HepG2 (cell line): ENCODE measurements around the gene NAIF1. TPM values are rescaled to one million over a fixed set of nuclear protein-coding genes. Genes with fewer than 3 reads are reported as not detected.

ENCODE experiments used
- ATAC-seq: fragments of 200-7000 bp; cut with Tn5 transposase; 3 replicates; pipeline ENCODE4 v1.9.1; 2020; ENCODE audit warnings: mild to moderate bottlenecking, moderate library complexity
- BruUV-seq: library from RNA; stranded (reverse); fragments of 400-500 nt; replicated peaks from 2 replicates; lab custom pipeline; 2021; lab: Mats Ljungman, UMichigan
- CTCF ChIA-PET: fragments of 300-600 bp; formaldehyde crosslinking; extraction: SDS; loops from one replicate; lab custom pipeline; 2021; ENCODE audit warnings: low total read pairs, inconsistent platforms, low intra/inter-chr PET ratio; lab: Yijun Ruan, JAX
- POLR2A ChIA-PET: fragments of 350-600 bp; sonication (Branson Sonifier 250); formaldehyde crosslinking; loops from one replicate; lab custom pipeline; 2020; ENCODE audit warnings: antibody characterized with exemption, inconsistent platforms; lab: Yijun Ruan, JAX
- DNase-seq: peaks from one replicate; pipeline ENCODE4 v3.0.0-alpha.2; 2015; ENCODE audit warnings: low spot score
- FAIRE-seq: peaks from 3 replicates; lab custom pipeline; 2011; peaks lifted over from hg19 to GRCh38; lab: Jason Lieb, UNC
- H2AFZ ChIP-seq: one replicate; pipeline ENCODE4 v1.6.1; 2011; ENCODE audit warnings: low read length, inconsistent platforms
- H3K27ac ChIP-seq: fragments of 300-600 bp; 3 replicates; pipeline ENCODE4 v1.8.0; 2011; ENCODE audit warnings: mixed run types, mild to moderate bottlenecking, mixed read lengths, low read length, inconsistent platforms; ENCODE audit not compliant: insufficient read depth; ENCODE audit errors: extremely low read length
- H3K27me3 ChIP-seq, 2 experiments: fragments of 200-600 bp in 1 of 2; 2 replicates in 1 of 2; 3 replicates in 1 of 2; pipeline versions ENCODE4 v1.6.0 to v1.8.0; 2011; ENCODE audit warnings: low read length in 2 of 2, mild to moderate bottlenecking in 2 of 2, moderate library complexity in 2 of 2, inconsistent platforms in 1 of 2; ENCODE audit not compliant: insufficient read depth in 2 of 2, control insufficient read depth in 1 of 2
- H3K36me3 ChIP-seq, 2 experiments: fragments of 200-600 bp in 1 of 2; replicated peaks in 1 of 2; 2 replicates in 1 of 2; 3 replicates in 1 of 2; pipeline versions ENCODE4 v1.5.1 to v1.8.0; 2011; ENCODE audit warnings: low read length in 2 of 2, inconsistent platforms in 1 of 2; ENCODE audit not compliant: insufficient read depth in 2 of 2, control insufficient read depth in 1 of 2
- H3K4me1 ChIP-seq: 2 replicates; pipeline ENCODE4 v1.5.1; 2012; ENCODE audit warnings: low read length, inconsistent platforms; ENCODE audit not compliant: insufficient read depth
- H3K4me2 ChIP-seq: 2 replicates; pipeline ENCODE4 v1.6.0; 2011; ENCODE audit warnings: low read depth, low read length, inconsistent platforms
- H3K4me3 ChIP-seq, 3 experiments: fragments of 200-600 bp in 1 of 3; sonication (generic), shearing (Covaris generic) in 1 of 3; replicated peaks in 1 of 3; 2 replicates each; pipeline ENCODE4 v1.5.1; 2011 to 2016; ENCODE audit warnings: low read length in 3 of 3, inconsistent platforms in 2 of 3, low read depth in 2 of 3, mild to moderate bottlenecking in 2 of 3, control low read depth in 1 of 3, mixed read lengths in 1 of 3; ENCODE audit not compliant: insufficient read depth in 1 of 3
- H3K79me2 ChIP-seq: one replicate; pipeline ENCODE4 v1.6.1; 2011; ENCODE audit warnings: low read length, inconsistent platforms; ENCODE audit not compliant: insufficient read depth
- H3K9ac ChIP-seq: 2 replicates; pipeline ENCODE4 v1.6.0; 2011; ENCODE audit warnings: mild to moderate bottlenecking, low read depth, low read length, inconsistent platforms; ENCODE audit not compliant: insufficient read depth
- H3K9me3 ChIP-seq: 2 replicates; pipeline ENCODE4 v1.5.1; 2012; ENCODE audit warnings: mild to moderate bottlenecking, low read length
- H4K20me1 ChIP-seq: 2 replicates; pipeline ENCODE4 v1.6.0; 2011; ENCODE audit warnings: inconsistent platforms, mild to moderate bottlenecking, low read length, moderate library complexity; ENCODE audit not compliant: insufficient read depth
- ATF7 ChIP-seq, 2 experiments: fragments of 450-650 bp in 1 of 2; sonication (generic) in 1 of 2; formaldehyde crosslinking in 1 of 2; IDR thresholded peaks; 2 replicates each; pipeline versions ENCODE4 v1.4.0 to v1.6.1; 2016 to 2020; ENCODE audit warnings: antibody characterized with exemption in 1 of 2, mild to moderate bottlenecking in 1 of 2, missing genetic modification reagents in 1 of 2
- ATM ChIP-seq: fragments of 450-650 bp; IDR thresholded peaks from 2 replicates; pipeline ENCODE4 v1.7.1; 2017; ENCODE audit warnings: mild to moderate bottlenecking, borderline replicate concordance
- ATRX ChIP-seq: sonication (generic); formaldehyde crosslinking; IDR thresholded peaks from 2 replicates; pipeline ENCODE4 v1.4.0; 2020; ENCODE audit warnings: missing genetic modification reagents, borderline replicate concordance
- HMG20B ChIP-seq: conservative IDR thresholded peaks from 2 replicates; pipeline ENCODE4 v1.6.1; 2016; ENCODE audit warnings: missing genetic modification reagents, missing compliant biosample characterization
- KLF13 ChIP-seq: sonication (generic); formaldehyde crosslinking; IDR thresholded peaks from 2 replicates; pipeline ENCODE4 v1.4.0; 2020; ENCODE audit warnings: mild to moderate bottlenecking, missing genetic modification reagents
- NR2C2 ChIP-seq: sonication (generic); formaldehyde crosslinking; IDR thresholded peaks from 2 replicates; pipeline ENCODE4 v1.4.0; 2020; ENCODE audit warnings: missing genetic modification reagents, mild to moderate bottlenecking, moderate library complexity, borderline replicate concordance
- RORA ChIP-seq: sonication (generic); formaldehyde crosslinking; IDR thresholded peaks from 2 replicates; pipeline ENCODE4 v1.5.0; 2020; ENCODE audit warnings: mild to moderate bottlenecking, missing genetic modification reagents, moderate library complexity
- SAP130 ChIP-seq: IDR thresholded peaks from 2 replicates; pipeline ENCODE4 v1.6.1; 2016; ENCODE audit warnings: low read depth
- TGIF2 ChIP-seq: IDR thresholded peaks from 2 replicates; pipeline ENCODE4 v1.6.1; 2016; ENCODE audit warnings: control low read depth, missing compliant biosample characterization
- THYN1 ChIP-seq: sonication (generic); formaldehyde crosslinking; IDR thresholded peaks from 2 replicates; pipeline ENCODE4 v1.8.1; 2023; ENCODE audit warnings: low read depth, mild to moderate bottlenecking, moderate library complexity, missing genetic modification reagents, borderline replicate concordance
- ZFYVE20 ChIP-seq: sonication (generic); formaldehyde crosslinking; IDR thresholded peaks from 2 replicates; pipeline ENCODE4 v1.8.0; 2023; ENCODE audit warnings: low read depth, mild to moderate bottlenecking, moderate library complexity, missing genetic modification reagents, borderline replicate concordance
- ZNF441 ChIP-seq: sonication (generic); formaldehyde crosslinking; IDR thresholded peaks from 2 replicates; pipeline ENCODE4 v1.7.0; 2021; ENCODE audit warnings: missing genetic modification reagents, borderline replicate concordance
- WGBS: methylation state at CpG from one replicate; pipeline ENCODE4 v1.1.6; 2017; ENCODE audit warnings: low lambda C conversion rate; 5-methylcytosine and 5-hydroxymethylcytosine counted together
- in situ Hi-C: cut with HindIII; loops from 2 replicates; pipeline ENCODE4 v1.10.0; 2017; ENCODE audit warnings: low pct_unique_long_range_greater_than_20kb; ENCODE audit not compliant: extremely low pct_ligation_motif_present
- intact Hi-C: fragments of 100-400 bp; cut with micrococcal nuclease; formaldehyde crosslinking; loops from one replicate; pipeline ENCODE4 v1.10.0; 2022; ENCODE audit not compliant: unreplicated experiment
- polyA plus RNA-seq, 8 experiments: library from polyadenylated mRNA; depleted of rRNA in 3 of 8; stranded (reverse) in 7 of 8; unstranded in 1 of 8; fragments of >200 nt; fragmentation: Illumina TruSeq in 4 of 8; extraction: Trizol in 4 of 8; gene quantifications; 2 replicates each; pipeline versions ENCODE4 v1.2.1 to v1.2.3, GENCODE V29; 2011 to 2016; ENCODE audit warnings: low read depth in 4 of 8, missing spikeins in 1 of 8, mixed read lengths in 1 of 8; ENCODE audit not compliant: insufficient read depth in 1 of 8
- total RNA-seq, 5 experiments: library from RNA; depleted of rRNA; stranded (reverse); fragments of >200 nt; fragmentation: Illumina TruSeq; extraction: Trizol; gene quantifications; 2 replicates each; pipeline ENCODE4 v1.2.3, GENCODE V29; 2016; ENCODE audit warnings: low read depth in 1 of 5
- TF ChIP-seq, protein P1 (sequence below): sonication (generic); formaldehyde crosslinking; IDR thresholded peaks from 2 replicates; pipeline ENCODE4 v1.5.1; 2020; ENCODE audit warnings: mild to moderate bottlenecking, missing genetic modification reagents, borderline replicate concordance

The NAIF1 gene
- total and polyA plus RNA-seq, 2 of the 13 experiments (the other 11 are each of a cell fraction or from before 2014, with no cell fraction given), result 6.0 to 6.9 TPM

DNA sequence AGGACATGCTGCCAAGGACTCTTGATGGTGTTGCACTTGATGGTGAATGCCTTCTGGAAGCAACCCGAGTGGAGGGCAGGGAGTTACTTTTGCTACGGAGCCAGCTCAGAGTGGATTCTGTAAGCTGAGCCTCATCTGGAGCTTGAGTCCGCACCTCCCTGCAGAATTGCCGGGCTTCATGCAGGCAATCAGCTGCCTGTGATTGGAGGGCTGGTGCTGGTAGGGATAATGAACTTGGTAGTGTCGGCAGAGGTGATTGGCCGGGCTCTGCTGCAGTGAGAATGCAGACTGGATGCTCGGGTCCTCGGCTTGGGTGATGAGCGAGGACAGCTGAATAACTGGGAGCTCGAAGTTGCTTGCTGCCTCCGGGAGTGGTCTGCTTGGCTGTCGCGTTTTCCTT lies 24.0 kb upstream of the NAIF1 start:
- H4K20me1 ChIP-seq, result no peaks in the 10 kb centered on the region
- H3K36me3 ChIP-seq, result no peaks in the 10 kb centered on the region; a peak in 3 of 5 replicates
- 97% methylated on average over 10 of the region's 13 CpGs for WGBS
- H3K4me1 ChIP-seq, result peaks cover 35% of the 10 kb centered on the region
- peaks cover 17% of the 10 kb centered on the region for H3K79me2 ChIP-seq
- no peak for ATAC-seq
- TF ChIP-seq THYN1 (CRISPR knock-in tag) (no peak), HMG20B (no peak), ATM (no peak), SAP130 (CRISPR knock-in tag) (no peak), KLF13 (CRISPR knock-in tag) (no peak), RORA (no peak), ZNF441 (CRISPR knock-in tag) (no peak), ZFYVE20 (CRISPR knock-in tag) (no peak), ATF7 (IDR thresholded peaks at IDR 0.05) (no peak), ATF7 (CRISPR knock-in tag; IDR thresholded peaks at IDR 0.05) (no peak), ATRX (CRISPR knock-in tag) (no peak), TGIF2 (no peak), NR2C2 (no peak)
- TF ChIP-seq, protein P1, sequence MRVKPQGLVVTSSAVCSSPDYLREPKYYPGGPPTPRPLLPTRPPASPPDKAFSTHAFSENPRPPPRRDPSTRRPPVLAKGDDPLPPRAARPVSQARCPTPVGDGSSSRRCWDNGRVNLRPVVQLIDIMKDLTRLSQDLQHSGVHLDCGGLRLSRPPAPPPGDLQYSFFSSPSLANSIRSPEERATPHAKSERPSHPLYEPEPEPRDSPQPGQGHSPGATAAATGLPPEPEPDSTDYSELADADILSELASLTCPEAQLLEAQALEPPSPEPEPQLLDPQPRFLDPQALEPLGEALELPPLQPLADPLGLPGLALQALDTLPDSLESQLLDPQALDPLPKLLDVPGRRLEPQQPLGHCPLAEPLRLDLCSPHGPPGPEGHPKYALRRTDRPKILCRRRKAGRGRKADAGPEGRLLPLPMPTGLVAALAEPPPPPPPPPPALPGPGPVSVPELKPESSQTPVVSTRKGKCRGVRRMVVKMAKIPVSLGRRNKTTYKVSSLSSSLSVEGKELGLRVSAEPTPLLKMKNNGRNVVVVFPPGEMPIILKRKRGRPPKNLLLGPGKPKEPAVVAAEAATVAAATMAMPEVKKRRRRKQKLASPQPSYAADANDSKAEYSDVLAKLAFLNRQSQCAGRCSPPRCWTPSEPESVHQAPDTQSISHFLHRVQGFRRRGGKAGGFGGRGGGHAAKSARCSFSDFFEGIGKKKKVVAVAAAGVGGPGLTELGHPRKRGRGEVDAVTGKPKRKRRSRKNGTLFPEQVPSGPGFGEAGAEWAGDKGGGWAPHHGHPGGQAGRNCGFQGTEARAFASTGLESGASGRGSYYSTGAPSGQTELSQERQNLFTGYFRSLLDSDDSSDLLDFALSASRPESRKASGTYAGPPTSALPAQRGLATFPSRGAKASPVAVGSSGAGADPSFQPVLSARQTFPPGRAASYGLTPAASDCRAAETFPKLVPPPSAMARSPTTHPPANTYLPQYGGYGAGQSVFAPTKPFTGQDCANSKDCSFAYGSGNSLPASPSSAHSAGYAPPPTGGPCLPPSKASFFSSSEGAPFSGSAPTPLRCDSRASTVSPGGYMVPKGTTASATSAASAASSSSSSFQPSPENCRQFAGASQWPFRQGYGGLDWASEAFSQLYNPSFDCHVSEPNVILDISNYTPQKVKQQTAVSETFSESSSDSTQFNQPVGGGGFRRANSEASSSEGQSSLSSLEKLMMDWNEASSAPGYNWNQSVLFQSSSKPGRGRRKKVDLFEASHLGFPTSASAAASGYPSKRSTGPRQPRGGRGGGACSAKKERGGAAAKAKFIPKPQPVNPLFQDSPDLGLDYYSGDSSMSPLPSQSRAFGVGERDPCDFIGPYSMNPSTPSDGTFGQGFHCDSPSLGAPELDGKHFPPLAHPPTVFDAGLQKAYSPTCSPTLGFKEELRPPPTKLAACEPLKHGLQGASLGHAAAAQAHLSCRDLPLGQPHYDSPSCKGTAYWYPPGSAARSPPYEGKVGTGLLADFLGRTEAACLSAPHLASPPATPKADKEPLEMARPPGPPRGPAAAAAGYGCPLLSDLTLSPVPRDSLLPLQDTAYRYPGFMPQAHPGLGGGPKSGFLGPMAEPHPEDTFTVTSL (CRISPR knock-in tag), result no peak
- CTCF ChIA-PET, result no interaction called here
- in situ Hi-C loops (no loop called here), intact Hi-C loops (no loop called here)
- H3K9me3 ChIP-seq, result no peaks in the 10 kb centered on the region
- H3K4me3 ChIP-seq, result no peak overlapping the region
- H2AFZ ChIP-seq, result no peak overlapping the region
- no peak overlapping the region for H3K4me2 ChIP-seq
- no TSS peak for BruUV-seq
- FAIRE-seq, result no peak
- H3K27ac ChIP-seq, result no peak overlapping the region
- POLR2A ChIA-PET, result no interaction called here
- H3K9ac ChIP-seq, result no peak overlapping the region
- no peak for DNase-seq
- no peaks in the 10 kb centered on the region for H3K27me3 ChIP-seq
